Loucy (cell line): ENCODE measurements around the gene PSMB5.
A peak's percentile ranks its signal among the peaks of the same experiment; 100 is the strongest.

Experiments used
- H2AFZ ChIP-seq: fragments of 200-600 bp; sonication (generic); 2 replicates; pipeline ENCODE4 v1.6.0; 2016; ENCODE audit warnings: antibody characterized with exemption, mild to moderate bottlenecking, low read length, moderate library complexity
- H3F3A ChIP-seq: fragments of 200-600 bp; 2 replicates; pipeline ENCODE4 v1.6.0; 2016; ENCODE audit warnings: antibody characterized with exemption, low read depth, mild to moderate bottlenecking
- H3K27me3 ChIP-seq: fragments of 200-600 bp; sonication (generic); 2 replicates; pipeline ENCODE4 v1.6.1; 2014; ENCODE audit warnings: low read length, mild to moderate bottlenecking; ENCODE audit not compliant: insufficient read depth, poor library complexity, severe bottlenecking
- H3K36me3 ChIP-seq: fragments of 200-600 bp; sonication (generic); 2 replicates; pipeline ENCODE4 v1.6.1; 2016; ENCODE audit warnings: low read length; ENCODE audit not compliant: insufficient read depth
- H3K4me1 ChIP-seq: fragments of 200-600 bp; sonication (generic); 2 replicates; pipeline ENCODE4 v1.5.1; 2014; ENCODE audit warnings: low read length, mild to moderate bottlenecking; ENCODE audit not compliant: insufficient read depth, poor library complexity, severe bottlenecking
- H3K4me2 ChIP-seq: fragments of 200-600 bp; sonication (generic); 2 replicates; pipeline ENCODE4 v1.6.0; 2014; ENCODE audit warnings: antibody characterized with exemption, low read length, low read depth, mild to moderate bottlenecking; ENCODE audit not compliant: poor library complexity, severe bottlenecking
- H3K4me3 ChIP-seq: fragments of 200-600 bp; sonication (generic); 2 replicates; pipeline ENCODE4 v1.5.1; 2014; ENCODE audit warnings: low read length, mild to moderate bottlenecking, mixed read lengths; ENCODE audit not compliant: poor library complexity, severe bottlenecking
- H3K79me2 ChIP-seq: fragments of 200-600 bp; sonication (generic); 2 replicates; pipeline ENCODE4 v1.6.1; 2014; ENCODE audit warnings: low read length; ENCODE audit not compliant: insufficient read depth
- H3K9ac ChIP-seq: fragments of 200-600 bp; sonication (generic); 2 replicates; pipeline ENCODE4 v1.6.0; 2014; ENCODE audit warnings: mild to moderate bottlenecking, low read depth, low read length, moderate library complexity; ENCODE audit not compliant: poor library complexity, severe bottlenecking
- H3K9me2 ChIP-seq: fragments of 200-600 bp; sonication (generic); replicated peaks from 2 replicates; pipeline ENCODE4 v1.6.1; 2016; ENCODE audit warnings: low read depth, low read length, mixed read lengths
- H3K9me3 ChIP-seq: fragments of 200-600 bp; sonication (generic); 2 replicates; pipeline ENCODE4 v1.6.1; 2014; ENCODE audit warnings: mild to moderate bottlenecking, antibody characterized with exemption, low read length, low read depth; ENCODE audit not compliant: insufficient read depth
- H4K20me1 ChIP-seq: fragments of 200-600 bp; sonication (generic); 2 replicates; pipeline ENCODE4 v1.6.0; 2014; ENCODE audit warnings: antibody characterized with exemption, low read length, mild to moderate bottlenecking; ENCODE audit not compliant: insufficient read depth, poor library complexity, severe bottlenecking
- CTCF ChIP-seq: fragments of 200-600 bp; sonication (generic); conservative IDR thresholded peaks from 2 replicates; pipeline ENCODE4 v1.5.1; 2014; ENCODE audit warnings: mild to moderate bottlenecking, antibody characterized with exemption, low read length
- EZH2phosphoT487 ChIP-seq: fragments of 200-600 bp; IDR thresholded peaks from 2 replicates; pipeline ENCODE4 v1.6.1; 2018; ENCODE audit warnings: antibody characterized with exemption, mild to moderate bottlenecking, moderate library complexity, borderline replicate concordance

PSMB5 gene

GRCh38 chr14:22977434-22977683, 57.3 kb downstream of the PSMB5 start:
- Histone ChIP-seq H3K4me3 (no peak overlapping the region), H3K79me2 (peaks cover 34% of the 10 kb centered on the region), H3K27me3 (no peaks in the 10 kb centered on the region), H3K9me3 (no peaks in the 10 kb centered on the region), H3K36me3 (peaks cover 7% of the 10 kb centered on the region; the same call in 1 of the 2 replicates), H3K4me1 (peaks cover 23% of the 10 kb centered on the region), H3K4me2 (peak overlapping the region; percentile 14), H3F3A (no peaks in the 10 kb centered on the region), H3K9ac (peak overlapping the region; percentile 10), H2AFZ (no peak overlapping the region), H4K20me1 (no peaks in the 10 kb centered on the region), H3K9me2 (no peaks in the 10 kb centered on the region)
- TF ChIP-seq EZH2phosphoT487 (no peak), CTCF (no peak)

- TF ChIP-seq EZH2phosphoT487 (no peak), CTCF (no peak)
- peaks cover 23% of the 10 kb centered on the region for H3K4me1 ChIP-seq
- no peak overlapping the region for H2AFZ ChIP-seq
- peaks cover 29% of the 10 kb centered on the region for H3K79me2 ChIP-seq
- H3K9ac ChIP-seq: peak overlapping the region; percentile 10
- no peaks in the 10 kb centered on the region for H3F3A ChIP-seq
- no peaks in the 10 kb centered on the region for H3K9me2 ChIP-seq
- H3K4me3 ChIP-seq: no peak overlapping the region
- H4K20me1 ChIP-seq: no peaks in the 10 kb centered on the region
- H3K27me3 ChIP-seq: no peaks in the 10 kb centered on the region
- peaks cover 11% of the 10 kb centered on the region; the same call in 1 of the 2 replicates for H3K36me3 ChIP-seq
- H3K9me3 ChIP-seq: no peaks in the 10 kb centered on the region
- peak overlapping the region; percentile 14 for H3K4me2 ChIP-seq
Observed at GRCh38 chr14:22976620-22977433, 57.9 kb downstream of the PSMB5 start.
